UCSD-AML1 (cell line): ENCODE data around the gene ACTN1.

ENCODE experiments used
- DNase-seq: peaks from one replicate; lab custom pipeline; 2025; ENCODE audit not compliant: unreplicated experiment; lab: John Stamatoyannopoulos, UW

Gene ACTN1

GRCh38 chr14:68937471-68938270 lies 41.4 kb downstream of the ACTN1 start:
- no peak for DNase-seq

- DNase-seq = no peak
Measured at GRCh38 chr14:68936980-68937379, 42.1 kb downstream of the ACTN1 start.

GRCh38 chr14:68936476-68936875 lies 42.6 kb downstream of the ACTN1 start:
- no peak for DNase-seq

GRCh38 chr14:68935761-68936214 lies 43.3 kb downstream of the ACTN1 start:
- no peak for DNase-seq

- no peak for DNase-seq
Measured at GRCh38 chr14:68934066-68934465, 45.0 kb downstream of the ACTN1 start.

- no peak for DNase-seq
Measured at GRCh38 chr14:68932686-68933085, 46.4 kb downstream of the ACTN1 start.

- no peak for DNase-seq
Measured at GRCh38 chr14:68932231-68932630, 46.9 kb downstream of the ACTN1 start.

GRCh38 chr14:68931474-68932051 lies 47.5 kb downstream of the ACTN1 start:
- DNase-seq = no peak

GRCh38 chr14:68931063-68931462 lies 48.0 kb downstream of the ACTN1 start:
- no peak for DNase-seq

- DNase-seq = no peak
Measured at GRCh38 chr14:68929623-68930307, 49.3 kb downstream of the ACTN1 start.

GRCh38 chr14:68928770-68929550 lies 50.1 kb downstream of the ACTN1 start:
- no peak for DNase-seq

- no peak for DNase-seq
Measured at GRCh38 chr14:68927956-68928675, 51.0 kb downstream of the ACTN1 start.

GRCh38 chr14:68927089-68927488 lies 52.0 kb downstream of the ACTN1 start:
- DNase-seq = no peak

GRCh38 chr14:68926236-68926635 lies 52.9 kb downstream of the ACTN1 start:
- DNase-seq = no peak

- DNase-seq = no peak
Measured at GRCh38 chr14:68925373-68925772, 53.7 kb downstream of the ACTN1 start.

- no peak for DNase-seq
Measured at GRCh38 chr14:68924186-68925158, 54.6 kb downstream of the ACTN1 start.

GRCh38 chr14:68922886-68923285 lies 56.2 kb downstream of the ACTN1 start:
- no peak for DNase-seq

- DNase-seq = no peak
Measured at GRCh38 chr14:68922201-68922621, 56.9 kb downstream of the ACTN1 start.

GRCh38 chr14:68921666-68922065 lies 57.4 kb downstream of the ACTN1 start:
- no peak for DNase-seq
